COLO668 (cell line): ENCODE results near the gene CDCA8.

Experiments
- DNase-seq: peaks from one replicate; lab custom pipeline; 2025; ENCODE audit not compliant: unreplicated experiment; lab: John Stamatoyannopoulos, UW

CDCA8 gene

GRCh38 chr1:37714689-37715088 is 22.4 kb downstream of the CDCA8 start:
- DNase-seq: no peak

- DNase-seq: no peak
Measured at GRCh38 chr1:37716321-37716720, 24.0 kb downstream of the CDCA8 start.

- no peak for DNase-seq
Measured at GRCh38 chr1:37717631-37718030, 25.3 kb downstream of the CDCA8 start.

DNA sequence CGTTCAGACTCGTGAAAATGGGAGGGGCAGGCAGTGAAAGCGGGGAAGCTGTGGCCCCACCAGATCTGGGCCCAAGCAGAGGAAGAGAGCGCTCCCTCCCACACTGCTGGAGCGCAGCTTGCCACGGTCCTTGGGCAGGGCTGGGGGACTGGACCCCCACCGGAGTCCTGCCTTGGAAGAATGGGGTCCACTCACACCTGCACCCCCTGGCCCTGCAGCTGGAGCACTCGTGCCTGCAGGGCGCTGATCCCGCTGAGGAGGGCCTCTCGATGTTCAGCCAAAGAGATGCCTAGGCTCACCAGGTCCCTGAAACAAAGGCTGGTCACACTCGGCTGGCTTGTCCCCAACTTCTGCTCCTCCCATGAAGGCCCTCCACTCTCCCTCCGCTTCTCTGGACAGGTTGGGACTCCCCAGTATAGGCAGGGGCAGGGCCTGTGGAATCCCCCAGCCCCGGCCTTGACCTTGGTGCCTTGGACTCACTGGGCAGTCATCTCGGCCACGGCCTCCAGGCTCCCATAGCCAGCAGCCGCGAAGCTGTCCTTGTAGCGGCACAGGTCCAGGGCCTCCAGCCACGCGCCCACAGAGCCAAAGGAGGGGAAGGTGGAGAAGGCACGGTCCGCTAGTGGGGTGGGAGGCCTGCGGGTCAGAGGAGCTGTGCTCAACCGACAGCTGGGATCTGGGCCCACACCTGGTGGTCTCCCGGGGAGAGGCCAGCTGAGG is 26.0 kb downstream of the CDCA8 start:
- no peak for DNase-seq

DNA sequence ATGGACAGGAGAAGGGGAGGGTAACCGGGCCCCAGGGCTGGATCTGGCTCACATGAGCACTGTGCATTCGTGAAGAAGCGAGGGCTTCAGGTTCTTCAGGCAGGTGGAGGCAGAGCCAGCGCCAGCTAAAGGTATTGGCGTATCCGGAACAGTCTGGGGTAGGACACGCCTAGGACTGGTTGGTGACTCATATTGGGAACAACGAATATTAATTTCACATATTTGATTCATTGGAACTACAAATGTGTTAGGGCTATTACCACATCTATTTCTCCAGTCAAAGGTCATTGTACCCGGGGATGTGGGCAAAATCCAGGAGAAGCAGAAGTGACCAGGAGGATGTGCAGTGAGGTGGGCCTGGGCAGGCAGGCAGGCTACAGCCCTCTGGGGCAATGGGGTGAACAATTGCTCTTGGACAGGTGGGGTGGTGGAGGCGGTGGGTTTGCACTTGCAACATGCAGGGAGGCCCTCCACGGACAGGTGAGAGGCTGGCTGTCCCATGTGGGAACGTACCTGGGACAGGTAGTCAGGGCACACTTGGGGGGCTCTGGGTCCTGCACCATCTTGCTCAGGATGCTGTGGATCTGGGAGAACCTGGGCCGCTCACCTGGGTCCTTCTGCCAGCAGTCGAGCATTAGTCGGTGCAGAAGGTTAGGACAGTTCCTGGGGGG is 26.7 kb downstream of the CDCA8 start:
- no peak for DNase-seq

DNA sequence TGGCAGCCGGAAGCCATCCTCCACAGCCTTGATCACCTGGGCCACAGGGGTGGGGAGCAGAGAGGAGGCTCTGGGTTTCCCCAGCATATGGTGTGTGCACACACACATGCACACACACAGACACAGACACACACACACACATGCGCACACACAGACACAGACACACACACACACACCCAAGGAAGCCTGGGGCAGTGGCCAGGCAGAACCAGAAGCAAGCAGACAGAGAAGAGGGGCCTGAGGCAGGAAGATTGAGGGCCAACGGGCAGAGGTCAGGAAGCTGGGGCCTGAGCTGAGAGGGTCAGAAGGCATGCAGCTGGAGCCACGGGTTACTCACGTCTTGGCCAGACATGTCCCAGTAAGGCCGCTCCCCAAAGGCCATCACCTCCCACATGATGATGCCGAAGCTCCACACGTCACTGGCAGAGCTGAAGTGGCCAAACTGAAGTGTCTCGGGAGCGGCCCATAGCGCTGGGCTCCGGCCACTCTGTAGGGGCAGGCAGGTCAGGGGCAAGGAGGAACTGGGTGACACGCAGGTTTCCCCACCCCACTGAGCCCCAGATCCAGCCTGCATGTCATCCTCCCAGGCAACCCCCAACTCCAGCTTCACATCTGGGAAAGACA is 27.4 kb downstream of the CDCA8 start:
- no peak for DNase-seq

DNA sequence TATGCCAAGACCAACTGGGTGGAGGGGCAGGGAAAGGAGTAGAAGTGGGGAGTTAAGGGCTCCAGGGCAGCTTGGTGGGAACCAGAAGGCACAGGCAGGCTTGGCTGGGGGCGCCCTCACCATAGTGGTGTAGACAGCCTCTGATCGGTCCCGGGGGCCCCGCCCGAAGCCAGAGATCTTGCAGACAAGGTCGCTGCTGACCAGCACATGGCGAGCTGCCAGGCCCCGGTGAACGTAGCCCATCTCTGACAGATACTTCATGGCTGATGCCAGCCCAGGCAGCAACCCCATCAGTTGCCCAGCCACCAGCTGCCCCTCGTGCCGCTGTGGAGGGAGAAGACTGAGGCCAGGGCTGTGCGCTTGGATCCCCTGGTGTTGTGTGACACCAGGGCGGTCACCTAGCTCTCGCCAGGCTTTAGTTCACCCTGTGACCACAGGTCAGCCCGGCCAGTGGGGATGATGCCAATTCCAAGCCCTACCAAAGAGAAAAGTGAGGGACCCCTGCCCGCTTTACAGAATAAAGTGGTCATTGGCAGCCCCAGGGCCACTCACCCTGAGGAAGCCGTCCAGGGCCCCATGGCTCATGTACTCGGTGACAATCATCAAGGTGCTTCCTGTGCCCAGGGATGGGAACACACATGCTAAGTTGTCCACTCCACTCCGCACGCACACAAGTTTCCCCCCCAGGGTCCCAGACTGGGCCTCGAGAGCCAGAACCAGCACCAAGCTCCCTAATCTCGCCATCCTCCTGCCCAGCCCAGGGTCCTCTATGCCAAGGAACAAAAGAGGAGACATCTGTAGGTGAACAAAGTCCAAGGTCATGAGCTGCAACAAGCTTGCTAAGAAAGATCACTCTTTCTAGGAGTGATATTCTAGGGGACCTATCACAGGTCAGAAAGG is 28.2 kb downstream of the CDCA8 start:
- DNase-seq: no peak

GRCh38 chr1:37721565-37721964 is 29.2 kb downstream of the CDCA8 start:
- no peak for DNase-seq

DNA sequence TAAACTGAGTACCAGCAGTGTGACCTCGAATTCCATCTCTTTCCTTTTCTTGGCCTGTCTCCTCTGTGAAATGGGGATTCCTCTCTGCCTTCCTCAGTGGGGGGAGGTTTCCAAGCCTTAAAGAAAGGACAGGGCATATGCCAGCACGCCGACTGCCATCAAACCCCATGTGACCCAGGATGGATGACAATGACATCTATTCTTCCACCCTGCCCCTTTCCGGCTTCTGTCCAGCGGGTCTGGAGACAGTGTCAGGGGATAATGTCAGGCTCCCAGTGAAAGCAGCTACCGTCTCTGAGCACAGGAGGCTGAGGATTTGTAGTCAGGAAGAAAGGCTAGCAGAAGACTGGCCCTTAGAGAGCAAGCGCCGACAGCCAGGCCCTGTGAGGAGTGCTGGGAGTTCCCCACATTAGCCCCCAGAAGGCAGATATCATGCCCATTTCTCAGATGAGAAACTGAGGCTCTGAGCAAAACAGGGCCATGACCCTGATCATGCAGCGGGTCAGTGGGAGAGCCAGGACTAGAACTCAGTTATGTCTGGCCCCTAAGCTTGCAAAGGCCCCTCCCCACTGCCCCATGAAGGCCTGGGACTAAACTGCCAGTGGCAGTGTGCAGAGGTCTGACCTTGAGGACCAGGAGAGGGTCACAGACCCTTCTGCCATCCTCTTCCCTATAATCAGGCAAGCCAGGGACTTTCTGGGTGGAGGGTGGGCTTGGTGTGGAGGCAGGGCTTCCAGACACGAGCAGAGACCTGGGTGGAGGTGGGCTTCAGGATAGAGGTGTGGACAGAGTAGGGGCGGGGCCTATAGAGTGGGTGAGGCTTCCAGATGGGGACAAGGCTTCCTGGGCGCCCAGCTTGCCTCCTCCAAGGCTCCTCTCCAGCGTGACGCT is 30.1 kb downstream of the CDCA8 start:
- DNase-seq: no peak

GRCh38 chr1:37723072-37723389 is 30.7 kb downstream of the CDCA8 start:
- DNase-seq: no peak

DNA sequence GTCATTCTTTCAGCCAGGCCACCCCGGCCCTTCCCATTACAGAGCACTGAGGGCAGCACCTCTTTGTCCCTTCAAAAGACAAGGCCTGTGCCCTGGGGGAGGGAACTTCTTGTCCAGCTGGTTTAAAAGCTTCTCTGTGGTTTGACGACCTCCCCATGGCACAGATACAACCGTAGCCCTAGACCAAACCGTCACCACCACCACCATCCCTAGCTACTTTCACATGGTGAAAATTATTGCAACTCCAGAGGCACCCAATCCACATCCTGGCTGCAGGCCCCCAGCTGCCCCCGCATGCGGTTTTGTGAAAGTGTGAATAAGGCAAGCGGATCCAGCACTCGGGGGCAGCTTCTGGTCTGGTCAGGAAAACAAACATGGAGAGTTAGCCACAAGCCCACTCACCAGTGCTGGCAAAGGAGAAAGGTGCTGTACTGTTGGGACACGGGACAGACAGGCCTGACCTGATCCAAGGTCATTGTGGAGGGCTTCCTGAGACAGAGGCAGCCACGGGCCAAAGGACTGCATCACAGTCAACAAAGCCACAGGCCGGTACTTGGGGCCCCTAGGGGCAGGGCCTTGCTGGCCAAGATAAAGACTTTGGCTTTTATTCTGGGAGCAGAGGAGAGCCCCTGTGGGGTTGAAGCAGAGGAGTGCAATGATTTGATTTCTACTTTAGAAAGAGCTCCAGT is 31.2 kb downstream of the CDCA8 start:
- DNase-seq: no peak

DNA sequence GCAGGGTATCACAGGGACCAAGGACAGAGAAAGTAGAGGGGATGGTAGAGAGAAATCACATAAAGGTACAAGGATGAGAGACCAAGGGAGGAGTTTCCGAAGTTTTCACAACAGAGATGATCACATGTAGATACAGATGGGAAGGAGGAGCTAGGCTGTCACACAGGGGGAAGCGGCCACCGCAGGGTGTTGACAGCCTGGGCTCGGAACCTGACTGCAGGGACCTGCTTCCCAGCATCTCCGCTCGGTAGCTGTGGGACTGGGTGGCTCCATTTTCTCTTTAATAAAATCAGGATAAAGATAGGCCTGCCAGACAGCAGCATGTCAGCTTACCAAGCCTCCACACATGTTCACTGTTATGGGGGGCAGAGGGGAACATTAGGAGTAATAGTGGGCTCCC is 32.3 kb downstream of the CDCA8 start:
- DNase-seq: no peak

DNA sequence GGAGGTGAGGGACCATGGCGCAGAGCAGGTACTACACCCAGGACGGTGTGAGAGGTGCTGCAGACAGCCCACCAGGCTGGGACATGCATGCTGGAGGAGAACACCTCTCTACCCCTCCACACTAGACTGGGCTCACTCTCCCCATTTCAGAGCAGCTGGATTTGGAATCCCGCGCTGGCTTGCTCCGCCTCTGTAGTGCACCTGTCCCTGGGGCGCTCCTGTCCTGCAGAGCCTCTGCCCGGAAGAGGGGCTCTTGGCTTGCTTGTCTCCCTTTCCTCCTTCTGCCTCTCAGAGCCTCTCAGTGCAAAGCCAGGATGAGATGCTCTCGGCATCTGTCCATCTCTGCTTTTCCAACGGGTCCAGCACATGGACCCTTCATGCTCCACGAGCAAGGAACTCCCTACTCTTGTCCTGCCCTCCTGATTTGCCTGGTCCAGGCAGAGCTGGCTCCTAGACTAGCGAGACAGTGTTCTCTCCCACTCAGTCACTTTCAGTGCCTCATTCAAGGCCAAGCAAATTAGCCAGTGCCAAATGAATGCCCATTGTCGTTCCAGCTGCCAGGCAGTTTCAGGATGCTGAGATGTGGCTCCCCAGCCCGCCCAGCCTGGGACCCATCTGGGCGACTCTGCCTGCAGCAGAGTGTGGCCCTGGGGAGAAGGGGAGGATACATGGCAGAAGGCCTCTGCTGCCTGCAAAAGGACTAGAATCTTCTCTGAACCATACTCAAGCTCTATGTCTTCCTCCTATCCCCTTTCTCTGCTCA is 33.7 kb downstream of the CDCA8 start:
- DNase-seq: no peak

DNA sequence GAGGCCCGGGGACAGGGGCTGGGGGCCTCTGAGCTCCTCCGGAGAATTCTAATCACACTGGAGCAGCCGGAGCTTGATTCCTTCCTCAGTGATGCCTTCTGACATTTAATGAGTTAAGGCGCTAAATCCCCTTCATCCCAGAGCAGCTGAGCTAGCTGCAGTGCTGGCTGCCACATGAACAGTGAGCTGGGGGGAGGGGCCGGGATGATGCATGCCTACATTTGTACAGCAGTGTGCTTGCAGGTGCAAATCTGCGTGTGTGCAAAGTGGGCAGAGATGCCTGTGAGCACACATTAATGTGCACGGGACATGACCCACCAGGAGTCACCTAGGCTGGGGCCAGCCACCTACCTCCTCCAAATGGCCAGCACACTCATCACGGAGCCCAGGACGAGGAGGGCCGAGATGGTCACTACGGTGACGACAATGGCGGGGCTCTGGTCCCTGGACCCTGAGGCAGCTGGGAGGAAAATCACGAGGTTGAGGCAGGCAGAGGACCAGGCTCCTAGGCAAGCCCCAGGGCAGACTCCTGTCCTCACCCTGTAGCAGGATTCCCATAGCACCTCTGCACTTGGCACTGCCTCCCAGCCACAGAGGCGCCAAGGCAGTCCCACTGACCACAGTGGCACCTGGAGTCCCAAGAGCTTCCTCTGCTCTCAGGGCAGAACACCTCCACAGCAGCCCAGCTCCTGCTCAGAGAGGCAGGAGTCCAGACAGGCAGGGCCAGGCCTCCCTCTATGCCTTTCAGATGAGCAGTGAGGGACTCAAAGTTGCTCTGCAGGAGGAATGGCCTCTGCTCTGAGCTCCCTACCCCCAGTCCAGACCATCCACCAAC is 34.7 kb downstream of the CDCA8 start:
- DNase-seq: no peak

DNA sequence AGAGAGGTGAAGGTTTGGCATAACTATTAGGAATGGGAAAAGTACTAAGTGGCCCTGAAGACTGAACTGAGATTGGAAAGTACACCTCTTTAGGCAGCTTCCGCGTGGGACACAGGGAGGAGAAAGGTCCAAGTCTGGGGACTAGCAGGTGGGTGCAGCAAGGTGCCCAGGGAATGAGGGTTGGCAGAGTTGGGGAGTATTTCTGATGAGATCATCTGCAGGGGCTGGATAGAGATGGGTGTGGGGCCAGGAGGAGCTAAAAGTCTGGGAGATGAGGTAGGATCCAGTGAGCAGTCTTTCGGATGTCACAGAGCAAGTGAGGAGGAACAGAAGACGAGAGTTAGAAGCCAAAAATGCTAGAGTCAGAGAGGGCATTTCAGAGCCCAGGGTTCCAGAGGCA is 36.1 kb downstream of the CDCA8 start:
- DNase-seq: no peak

DNA sequence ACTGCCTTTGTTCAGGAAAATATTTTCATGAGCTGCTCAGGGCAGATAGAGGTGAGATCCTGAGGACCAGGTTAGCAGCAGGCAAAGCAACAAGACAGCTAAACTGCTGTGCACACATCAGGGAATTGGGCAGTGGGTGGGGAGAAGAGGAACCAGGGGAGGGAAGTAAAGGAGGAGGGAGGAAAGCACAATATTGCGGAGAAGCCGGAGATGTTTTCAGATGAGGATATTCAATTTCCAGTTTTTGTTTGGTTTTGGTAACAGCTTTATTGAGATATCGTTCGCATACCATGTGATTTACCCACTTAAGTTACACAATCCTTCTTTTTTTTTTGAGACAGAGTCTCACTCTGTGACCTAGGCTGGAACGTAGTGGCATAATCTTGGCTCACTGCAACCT is 38.1 kb downstream of the CDCA8 start:
- no peak for DNase-seq

GRCh38 chr1:37731312-37732019 is 39.1 kb downstream of the CDCA8 start:
- DNase-seq: no peak
